Central memory CD8-positive, alpha-beta T cell (primary cell): ENCODE results near the gene LRRC61.
A peak's percentile ranks its signal among the peaks of the same experiment; 100 is the strongest.

Experiments
- ATAC-seq: fragments of 150-1000 bp; cut with Tn5 transposase; replicated peaks from 2 replicates; pipeline ENCODE4 v1.10.0; 2022; ENCODE audit warnings: mild to moderate bottlenecking, moderate FRiP score, moderate number of reproducible peaks; ENCODE audit not compliant: poor library complexity, severe bottlenecking; ENCODE audit errors: extremely low read depth
- DNase-seq, 2 donors: peaks; one replicate each; pipeline ENCODE4 v3.0.0; 2021; ENCODE audit warnings: low spot score in 2 of 2
- H3K27ac Mint-ChIP-seq: one replicate; pipeline ENCODE4 v1.8.0; 2022; ENCODE audit warnings: low read depth, mild to moderate bottlenecking, moderate library complexity, mixed read lengths
- H3K27me3 Mint-ChIP-seq: one replicate; pipeline ENCODE4 v1.8.0; 2022; ENCODE audit warnings: mixed read lengths
- H3K36me3 Mint-ChIP-seq: one replicate; pipeline ENCODE4 v1.8.0; 2022; ENCODE audit warnings: mild to moderate bottlenecking, moderate library complexity, mixed read lengths; ENCODE audit not compliant: insufficient read depth
- H3K4me1 Mint-ChIP-seq: one replicate; pipeline ENCODE4 v1.8.0; 2022; ENCODE audit warnings: mixed read lengths
- H3K4me3 Mint-ChIP-seq: one replicate; pipeline ENCODE4 v1.8.0; 2022; ENCODE audit warnings: mild to moderate bottlenecking, moderate library complexity, mixed read lengths
- H3K9me3 Mint-ChIP-seq: one replicate; pipeline ENCODE4 v1.8.0; 2022; ENCODE audit warnings: mixed read lengths

Gene LRRC61

GRCh38 chr7:150355666-150356059 lies 32.5 kb downstream of the LRRC61 start:
- no peaks in the 10 kb centered on the region for H3K27me3 Mint-ChIP-seq
- H3K9me3 Mint-ChIP-seq: no peaks in the 10 kb centered on the region
- DNase-seq (no peak), ATAC-seq (no peak)
- H3K4me3 Mint-ChIP-seq: no peak overlapping the region
- H3K27ac Mint-ChIP-seq: no peak overlapping the region
- H3K36me3 Mint-ChIP-seq: peaks cover 9% of the 10 kb centered on the region
- peaks cover 40% of the 10 kb centered on the region for H3K4me1 Mint-ChIP-seq

GRCh38 chr7:150356265-150356897 lies 33.2 kb downstream of the LRRC61 start:
- Mint-ChIP-seq H3K4me1 (peaks cover 40% of the 10 kb centered on the region), H3K9me3 (no peaks in the 10 kb centered on the region), H3K27ac (no peak overlapping the region), H3K36me3 (peaks cover 9% of the 10 kb centered on the region), H3K4me3 (no peak overlapping the region), H3K27me3 (no peaks in the 10 kb centered on the region)
- no peak for DNase-seq
- no peak for ATAC-seq

GRCh38 chr7:150357270-150357669 lies 34.1 kb downstream of the LRRC61 start:
- peaks cover 9% of the 10 kb centered on the region for H3K36me3 Mint-ChIP-seq
- H3K4me1 Mint-ChIP-seq: peaks cover 40% of the 10 kb centered on the region
- peak; percentile 41 to 64 for DNase-seq
- H3K27ac Mint-ChIP-seq: no peak overlapping the region
- H3K9me3 Mint-ChIP-seq: no peaks in the 10 kb centered on the region
- H3K27me3 Mint-ChIP-seq: no peaks in the 10 kb centered on the region
- ATAC-seq: peak; percentile 94
- H3K4me3 Mint-ChIP-seq: peak overlapping the region; percentile 25

- H3K9me3 Mint-ChIP-seq: no peaks in the 10 kb centered on the region
- H3K4me3 Mint-ChIP-seq: peak overlapping the region; percentile 25
- DNase-seq: no peak
- H3K27ac Mint-ChIP-seq: no peak overlapping the region
- H3K27me3 Mint-ChIP-seq: no peaks in the 10 kb centered on the region
- peaks cover 40% of the 10 kb centered on the region for H3K4me1 Mint-ChIP-seq
- H3K36me3 Mint-ChIP-seq: peaks cover 8% of the 10 kb centered on the region
- ATAC-seq: peak; percentile 12
Observed at GRCh38 chr7:150357771-150358427, 34.7 kb downstream of the LRRC61 start.

- peaks cover 8% of the 10 kb centered on the region for H3K36me3 Mint-ChIP-seq
- H3K4me1 Mint-ChIP-seq: peaks cover 40% of the 10 kb centered on the region
- DNase-seq: no peak
- H3K4me3 Mint-ChIP-seq: no peak overlapping the region
- ATAC-seq: no peak
- H3K27me3 Mint-ChIP-seq: no peaks in the 10 kb centered on the region
- H3K27ac Mint-ChIP-seq: peak overlapping the region; percentile 0
- no peaks in the 10 kb centered on the region for H3K9me3 Mint-ChIP-seq
Observed at GRCh38 chr7:150358433-150358832, 35.3 kb downstream of the LRRC61 start.

GRCh38 chr7:150358988-150359621 lies 36.0 kb downstream of the LRRC61 start:
- ATAC-seq (no peak), DNase-seq (no peak)
- Mint-ChIP-seq H3K4me1 (peaks cover 40% of the 10 kb centered on the region), H3K27ac (peak overlapping the region; percentile 0), H3K36me3 (peaks cover 8% of the 10 kb centered on the region), H3K9me3 (no peaks in the 10 kb centered on the region), H3K4me3 (no peak overlapping the region), H3K27me3 (no peaks in the 10 kb centered on the region)

- ATAC-seq: no peak
- peaks cover 40% of the 10 kb centered on the region for H3K4me1 Mint-ChIP-seq
Observed at GRCh38 chr7:150359622-150360362, 36.6 kb downstream of the LRRC61 start.

GRCh38 chr7:150360363-150361058 lies 37.4 kb downstream of the LRRC61 start:
- no peaks in the 10 kb centered on the region for H3K9me3 Mint-ChIP-seq
- ATAC-seq (no peak), DNase-seq (no peak)
- peaks cover 40% of the 10 kb centered on the region for H3K4me1 Mint-ChIP-seq
- H3K27ac Mint-ChIP-seq: peak overlapping the region; percentile 39
- no peak overlapping the region for H3K4me3 Mint-ChIP-seq
- no peaks in the 10 kb centered on the region for H3K27me3 Mint-ChIP-seq
- peaks cover 8% of the 10 kb centered on the region for H3K36me3 Mint-ChIP-seq

More at GRCh38 chr7:150359622-150360362, 36.6 kb downstream of the LRRC61 start:
- no peaks in the 10 kb centered on the region for H3K27me3 Mint-ChIP-seq
- H3K4me3 Mint-ChIP-seq: no peak overlapping the region
- DNase-seq: no peak
- H3K27ac Mint-ChIP-seq: peak overlapping the region; percentile 39
- H3K9me3 Mint-ChIP-seq: no peaks in the 10 kb centered on the region
- peaks cover 8% of the 10 kb centered on the region for H3K36me3 Mint-ChIP-seq

GRCh38 chr7:150361402-150361801 lies 38.2 kb downstream of the LRRC61 start:
- no peak overlapping the region for H3K27ac Mint-ChIP-seq
- H3K4me3 Mint-ChIP-seq: no peak overlapping the region
- peaks cover 8% of the 10 kb centered on the region for H3K36me3 Mint-ChIP-seq
- ATAC-seq: no peak
- H3K27me3 Mint-ChIP-seq: no peaks in the 10 kb centered on the region
- H3K9me3 Mint-ChIP-seq: no peaks in the 10 kb centered on the region
- peaks cover 37% of the 10 kb centered on the region for H3K4me1 Mint-ChIP-seq
- no peak for DNase-seq

- DNase-seq (no peak), ATAC-seq (no peak)
- Mint-ChIP-seq H3K4me3 (no peak overlapping the region), H3K27ac (no peak overlapping the region), H3K4me1 (peaks cover 33% of the 10 kb centered on the region), H3K9me3 (no peaks in the 10 kb centered on the region), H3K36me3 (peaks cover 8% of the 10 kb centered on the region), H3K27me3 (no peaks in the 10 kb centered on the region)
Observed at GRCh38 chr7:150361807-150362621, 38.9 kb downstream of the LRRC61 start.

GRCh38 chr7:150363370-150363769 lies 40.2 kb downstream of the LRRC61 start:
- H3K4me3 Mint-ChIP-seq: no peak overlapping the region
- no peaks in the 10 kb centered on the region for H3K27me3 Mint-ChIP-seq
- H3K27ac Mint-ChIP-seq: no peak overlapping the region
- H3K9me3 Mint-ChIP-seq: no peaks in the 10 kb centered on the region
- peaks cover 8% of the 10 kb centered on the region for H3K36me3 Mint-ChIP-seq
- DNase-seq: no peak
- peaks cover 20% of the 10 kb centered on the region for H3K4me1 Mint-ChIP-seq
- no peak for ATAC-seq
